Endothelial cell of umbilical vein (primary cell): ENCODE results near the gene SLC24A3. TPM values are rescaled to one million over a fixed set of nuclear protein-coding genes. Genes with fewer than 3 reads are reported as not detected.

Source experiments
- BruUV-seq: library from RNA; stranded (reverse); fragments of 400-500 nt; replicated peaks from 2 replicates; lab custom pipeline; 2021; lab: Mats Ljungman, UMichigan
- CTCF ChIA-PET: fragments of 300-600, 350-600 bp; sonication (Branson Sonifier 250); formaldehyde crosslinking; loops from one replicate; lab custom pipeline; 2021; ENCODE audit warnings: antibody characterized with exemption, inconsistent platforms; lab: Charles Lee
- POLR2A ChIA-PET: fragments of 300-600, 350-600 bp; sonication (Branson Sonifier 250); formaldehyde crosslinking; loops from one replicate; lab custom pipeline; 2021; ENCODE audit warnings: antibody characterized with exemption, inconsistent platforms; lab: Charles Lee
- DNase-seq: peaks from one replicate; pipeline ENCODE4 v3.0.0-alpha.2; 2011; ENCODE audit warnings: low read depth, low spot score
- FAIRE-seq: peaks from 2 replicates; lab custom pipeline; 2011; peaks lifted over from hg19 to GRCh38; lab: Jason Lieb, UNC
- H2AFZ ChIP-seq: 2 replicates; pipeline ENCODE4 v1.6.0; 2012; ENCODE audit warnings: low read depth, low read length, control low read depth, inconsistent platforms
- H3K27ac ChIP-seq: 2 replicates; pipeline ENCODE4 v1.5.1; 2011; ENCODE audit warnings: low read depth, mild to moderate bottlenecking, control low read depth, low read length, moderate library complexity; ENCODE audit not compliant: insufficient read depth
- H3K27me3 ChIP-seq, 2 experiments: 2 replicates each; pipeline versions ENCODE4 v1.6.0 to v1.6.1; 2011; ENCODE audit warnings: low read length in 2 of 2, mixed read lengths in 1 of 2; ENCODE audit not compliant: control insufficient read depth in 2 of 2, insufficient read depth in 2 of 2
- H3K36me3 ChIP-seq, 2 experiments: 2 replicates in 1 of 2; 3 replicates in 1 of 2; pipeline ENCODE4 v1.5.1; 2011; ENCODE audit warnings: low read length in 2 of 2, mild to moderate bottlenecking in 1 of 2, moderate library complexity in 1 of 2; ENCODE audit not compliant: control insufficient read depth in 2 of 2, insufficient read depth in 2 of 2; ENCODE audit errors: extremely low read depth in 1 of 2
- H3K4me1 ChIP-seq: 3 replicates; pipeline ENCODE4 v1.5.1; 2011; ENCODE audit warnings: mild to moderate bottlenecking, low read length; ENCODE audit not compliant: control insufficient read depth, insufficient read depth; ENCODE audit errors: extremely low read depth
- H3K4me2 ChIP-seq: 2 replicates; pipeline ENCODE4 v1.6.1; 2011; ENCODE audit warnings: low read length, control low read depth, mixed read lengths; ENCODE audit not compliant: insufficient read depth
- H3K4me3 ChIP-seq, 3 experiments: fragments of 200-600 bp in 1 of 3; sonication (generic), shearing (Covaris generic) in 1 of 3; replicated peaks in 1 of 3; 2 replicates each; pipeline ENCODE4 v1.5.1; 2011 to 2016; ENCODE audit warnings: control low read depth in 3 of 3, low read length in 3 of 3, mild to moderate bottlenecking in 2 of 3, inconsistent platforms in 1 of 3, low read depth in 1 of 3, moderate library complexity in 1 of 3; ENCODE audit not compliant: insufficient read depth in 1 of 3
- H3K79me2 ChIP-seq: 2 replicates; pipeline ENCODE4 v1.6.0; 2012; ENCODE audit warnings: low read length, inconsistent platforms; ENCODE audit not compliant: control insufficient read depth, insufficient read depth
- H3K9ac ChIP-seq: replicated peaks from 2 replicates; pipeline ENCODE3; 2011; ENCODE audit warnings: low read length, control low read depth; ENCODE audit not compliant: insufficient read depth; ENCODE audit errors: extremely low read depth
- H3K9me1 ChIP-seq: replicated peaks from 3 replicates; pipeline ENCODE4 v1.6.0; 2011; ENCODE audit warnings: mild to moderate bottlenecking, low read length; ENCODE audit not compliant: control insufficient read depth, insufficient read depth; ENCODE audit errors: extremely low read depth
- H3K9me3 ChIP-seq: replicated peaks from 2 replicates; pipeline ENCODE4 v1.5.1; 2012; ENCODE audit warnings: low read length, inconsistent platforms; ENCODE audit not compliant: control insufficient read depth, insufficient read depth
- H4K20me1 ChIP-seq: replicated peaks from 2 replicates; pipeline ENCODE3; 2011; ENCODE audit warnings: mild to moderate bottlenecking, low read length; ENCODE audit not compliant: control insufficient read depth, insufficient read depth; ENCODE audit errors: extremely low read depth
- CTCF ChIP-seq, 2 donors: IDR thresholded peaks; 1 replicate in 1 of 2; 2 replicates in 1 of 2; pipeline ENCODE4 v1.5.1; 2011; ENCODE audit warnings: low read length in 2 of 2, mild to moderate bottlenecking in 2 of 2, moderate library complexity in 2 of 2, control low read depth in 1 of 2, inconsistent platforms in 1 of 2, low read depth in 1 of 2; ENCODE audit not compliant: insufficient read depth in 1 of 2; ENCODE audit errors: extremely low read depth in 1 of 2
- FOS ChIP-seq: IDR thresholded peaks from 2 replicates; pipeline ENCODE4 v1.6.1; 2011; ENCODE audit warnings: mild to moderate bottlenecking, low read length, moderate library complexity, borderline replicate concordance; ENCODE audit not compliant: insufficient read depth
- JUN ChIP-seq: IDR thresholded peaks from 2 replicates; pipeline ENCODE4 v1.6.1; 2011; ENCODE audit warnings: borderline replicate concordance, low read depth; ENCODE audit not compliant: insufficient read length, insufficient read depth
- MYC ChIP-seq: IDR thresholded peaks from one replicate; pipeline ENCODE4 v1.6.1; 2011; ENCODE audit warnings: mild to moderate bottlenecking, low read depth, low read length
- POLR2AphosphoS5 ChIP-seq: IDR thresholded peaks from 2 replicates; pipeline ENCODE4 v1.6.1; 2012; ENCODE audit warnings: low read depth, mild to moderate bottlenecking, control low read depth, low read length, moderate library complexity; ENCODE audit not compliant: insufficient read depth
- dilution Hi-C: fragments of 300-500 bp; cut with MboI; formaldehyde crosslinking; loops from one replicate; pipeline ENCODE4 v1.15.0; 2019; ENCODE audit warnings: low sequenced_read_pairs; ENCODE audit not compliant: extremely low pct_ligation_motif_present
- intact Hi-C: fragments of 100-400 bp; cut with micrococcal nuclease; formaldehyde crosslinking; loops from one replicate; pipeline ENCODE4 v1.10.0; 2022
- polyA plus RNA-seq, 4 experiments: library from polyadenylated mRNA; depleted of rRNA in 3 of 4; stranded (reverse) in 3 of 4; unstranded in 1 of 4; fragments of >200 nt; gene quantifications; 2 replicates each; pipeline versions ENCODE4 v1.2.1 to v1.2.3, GENCODE V29; 2011 to 2012; ENCODE audit warnings: missing spikeins in 1 of 4
- total RNA-seq: library from RNA; stranded (reverse); gene quantifications from 2 replicates; pipeline ENCODE4 v1.2.3, GENCODE V29; 2021

SLC24A3 gene
- total and polyA plus RNA-seq, 2 donors (not counting 3 experiments of a cell fraction or from before 2014, with no cell fraction given) = not detected

- no TSS peak for BruUV-seq
- Histone ChIP-seq H3K27ac (no peak overlapping the region), H3K27me3 (no peaks in the 10 kb centered on the region), H3K9ac (no peak overlapping the region), H4K20me1 (no peaks in the 10 kb centered on the region), H3K4me1 (no peaks in the 10 kb centered on the region), H2AFZ (no peak overlapping the region), H3K36me3 (no peaks in the 10 kb centered on the region), H3K9me1 (no peaks in the 10 kb centered on the region), H3K9me3 (no peaks in the 10 kb centered on the region), H3K4me3 (no peak overlapping the region), H3K79me2 (no peaks in the 10 kb centered on the region), H3K4me2 (no peak overlapping the region)
- CTCF ChIA-PET = no interaction called here
- TF ChIP-seq JUN (no peak), CTCF (IDR thresholded peaks at IDR 0.05; ENCODE audit: extremely low read depth in 1 of 2, insufficient read depth in 1 of 2, low read depth in 1 of 2, low read length in 2 of 2) (no peak), FOS (no peak), POLR2AphosphoS5 (no peak), MYC (no peak)
- intact Hi-C loops = no loop called here
- no peak for DNase-seq
- dilution Hi-C loops = no loop called here
- no peak for FAIRE-seq
- POLR2A ChIA-PET = no interaction called here
Observed at GRCh38 chr20:19371112-19371511, 158.7 kb downstream of the SLC24A3 start.

DNA sequence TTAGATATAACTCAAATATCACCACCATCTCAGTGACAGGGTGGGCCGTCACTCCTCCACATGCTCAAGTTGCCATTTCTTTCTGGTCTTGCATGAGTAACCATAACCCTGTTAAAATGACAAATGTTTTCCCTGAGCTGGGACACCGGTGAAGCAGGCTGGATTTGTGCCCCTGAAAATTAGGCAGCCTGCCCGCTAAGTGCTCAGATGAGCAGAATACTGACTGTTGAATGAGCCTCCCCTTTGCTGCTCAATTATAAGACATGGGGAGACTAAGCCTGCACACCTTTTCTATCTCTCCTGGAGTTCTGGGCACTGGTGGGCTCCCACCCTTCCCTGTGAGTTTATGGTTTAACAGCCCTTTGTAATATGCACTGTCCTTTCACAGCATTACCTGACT lies 161.8 kb downstream of the SLC24A3 start:
- no peak overlapping the region for H2AFZ ChIP-seq
- dilution Hi-C loops = no loop called here
- no peaks in the 10 kb centered on the region for H3K9me1 ChIP-seq
- no peak overlapping the region for H3K4me3 ChIP-seq
- no TSS peak for BruUV-seq
- FAIRE-seq (no peak), DNase-seq (no peak)
- H3K9ac ChIP-seq = no peak overlapping the region
- no peaks in the 10 kb centered on the region for H3K27me3 ChIP-seq
- H3K27ac ChIP-seq = no peak overlapping the region
- POLR2A ChIA-PET = no interaction called here
- CTCF ChIA-PET = no interaction called here
- no peaks in the 10 kb centered on the region for H3K36me3 ChIP-seq
- no peak overlapping the region for H3K4me2 ChIP-seq
- no peaks in the 10 kb centered on the region for H3K9me3 ChIP-seq
- intact Hi-C loops = no loop called here
- no peaks in the 10 kb centered on the region for H3K4me1 ChIP-seq
- H4K20me1 ChIP-seq = no peaks in the 10 kb centered on the region
- H3K79me2 ChIP-seq = no peaks in the 10 kb centered on the region
- TF ChIP-seq FOS = no peak
